ENCODE data around the gene USP4. TPM values are rescaled to one million over a fixed set of nuclear protein-coding genes. Genes with fewer than 3 reads are reported as not detected.

USP4 gene
- total and polyA plus RNA-seq, 4 donors = 12.5 to 17.7 (median 14.9) TPM

- 82% methylated on average over 5 of the region's 5 CpGs for WGBS
- H3K27ac ChIP-seq (ENCODE audit: low read depth in 1 of 2, low read length in 2 of 2) = no peak overlapping the region
- no peak overlapping the region for H3K4me3 ChIP-seq (ENCODE audit: low read depth in 1 of 3, low read length in 3 of 3)
- TF ChIP-seq FOXA1 (IDR thresholded peaks at IDR 0.05) = no peak
- no peak for TF ChIP-seq SP1 (IDR thresholded peaks at IDR 0.05)
- no peak for TF ChIP-seq RAD21 (IDR thresholded peaks at IDR 0.05)
- no peak for TF ChIP-seq RXRA (IDR thresholded peaks at IDR 0.05)
- no peak for TF ChIP-seq TAF1 (conservative IDR thresholded peaks at IDR 0.05)
- no peak for TF ChIP-seq CTCF (IDR thresholded peaks at IDR 0.05; ENCODE audit: low read depth, low read length, missing input control)
- TF ChIP-seq NR2F2 (IDR thresholded peaks at IDR 0.05) = no peak
- TF ChIP-seq, protein P1, sequence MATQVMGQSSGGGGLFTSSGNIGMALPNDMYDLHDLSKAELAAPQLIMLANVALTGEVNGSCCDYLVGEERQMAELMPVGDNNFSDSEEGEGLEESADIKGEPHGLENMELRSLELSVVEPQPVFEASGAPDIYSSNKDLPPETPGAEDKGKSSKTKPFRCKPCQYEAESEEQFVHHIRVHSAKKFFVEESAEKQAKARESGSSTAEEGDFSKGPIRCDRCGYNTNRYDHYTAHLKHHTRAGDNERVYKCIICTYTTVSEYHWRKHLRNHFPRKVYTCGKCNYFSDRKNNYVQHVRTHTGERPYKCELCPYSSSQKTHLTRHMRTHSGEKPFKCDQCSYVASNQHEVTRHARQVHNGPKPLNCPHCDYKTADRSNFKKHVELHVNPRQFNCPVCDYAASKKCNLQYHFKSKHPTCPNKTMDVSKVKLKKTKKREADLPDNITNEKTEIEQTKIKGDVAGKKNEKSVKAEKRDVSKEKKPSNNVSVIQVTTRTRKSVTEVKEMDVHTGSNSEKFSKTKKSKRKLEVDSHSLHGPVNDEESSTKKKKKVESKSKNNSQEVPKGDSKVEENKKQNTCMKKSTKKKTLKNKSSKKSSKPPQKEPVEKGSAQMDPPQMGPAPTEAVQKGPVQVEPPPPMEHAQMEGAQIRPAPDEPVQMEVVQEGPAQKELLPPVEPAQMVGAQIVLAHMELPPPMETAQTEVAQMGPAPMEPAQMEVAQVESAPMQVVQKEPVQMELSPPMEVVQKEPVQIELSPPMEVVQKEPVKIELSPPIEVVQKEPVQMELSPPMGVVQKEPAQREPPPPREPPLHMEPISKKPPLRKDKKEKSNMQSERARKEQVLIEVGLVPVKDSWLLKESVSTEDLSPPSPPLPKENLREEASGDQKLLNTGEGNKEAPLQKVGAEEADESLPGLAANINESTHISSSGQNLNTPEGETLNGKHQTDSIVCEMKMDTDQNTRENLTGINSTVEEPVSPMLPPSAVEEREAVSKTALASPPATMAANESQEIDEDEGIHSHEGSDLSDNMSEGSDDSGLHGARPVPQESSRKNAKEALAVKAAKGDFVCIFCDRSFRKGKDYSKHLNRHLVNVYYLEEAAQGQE (IDR thresholded peaks at IDR 0.05) = no peak
- TF ChIP-seq, protein P2, sequence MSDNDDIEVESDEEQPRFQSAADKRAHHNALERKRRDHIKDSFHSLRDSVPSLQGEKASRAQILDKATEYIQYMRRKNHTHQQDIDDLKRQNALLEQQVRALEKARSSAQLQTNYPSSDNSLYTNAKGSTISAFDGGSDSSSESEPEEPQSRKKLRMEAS (IDR thresholded peaks at IDR 0.05) = no peak
- no peak for TF ChIP-seq FOXA2 (IDR thresholded peaks at IDR 0.05)
- no peak for TF ChIP-seq ATF3 (IDR thresholded peaks at IDR 0.05)
- no peak for TF ChIP-seq EGR1 (IDR thresholded peaks at IDR 0.05; ENCODE audit: low read depth in 2 of 2)
- no peak for TF ChIP-seq HNF4A (conservative IDR thresholded peaks at IDR 0.05)
- TF ChIP-seq HNF4G (IDR thresholded peaks at IDR 0.05) = no peak
- no peak for TF ChIP-seq GABPA (IDR thresholded peaks at IDR 0.05 in 1 of 2, conservative IDR thresholded peaks at IDR 0.05 in 1 of 2)
- TF ChIP-seq JUND (IDR thresholded peaks at IDR 0.05) = no peak
- TF ChIP-seq YY1 (IDR thresholded peaks at IDR 0.05) = no peak
- TF ChIP-seq ZBTB33 (IDR thresholded peaks at IDR 0.05) = no peak
- DNase-seq (ENCODE audit: low spot score) = no peak
- H3K4me1 ChIP-seq (ENCODE audit: control insufficient read depth in 4 of 4, insufficient read depth in 4 of 4, low read length in 3 of 4) = no peaks in the 10 kb centered on the region
- H3K9ac ChIP-seq (ENCODE audit: low read depth in 1 of 2, low read length in 2 of 2) = no peak overlapping the region
- no peaks in the 10 kb centered on the region for H3K27me3 ChIP-seq (ENCODE audit: control insufficient read depth in 4 of 4, insufficient read depth in 4 of 4, low read length in 3 of 4)
- no peaks in the 10 kb centered on the region for H3K9me3 ChIP-seq (ENCODE audit: control insufficient read depth in 4 of 4, low read length in 3 of 4)
- H3K36me3 ChIP-seq (ENCODE audit: control insufficient read depth in 4 of 4, insufficient read depth in 3 of 4, low read depth in 1 of 4, low read length in 3 of 4) = peaks cover 0 to 8% (median 3%) of the 10 kb centered on the region in 4 donors
Measured at GRCh38 chr3:49266410-49267095, 73.3 kb downstream of the USP4 start.

Data from liver (tissue), 9 donors.